ENCODE measurements around the gene SPP1.
"Not testable (repeated sequence)": the region's sequence is repeated elsewhere in the genome, so short reads cannot be mapped to it uniquely, and the experiment has no call there.

SPP1 gene

DNA sequence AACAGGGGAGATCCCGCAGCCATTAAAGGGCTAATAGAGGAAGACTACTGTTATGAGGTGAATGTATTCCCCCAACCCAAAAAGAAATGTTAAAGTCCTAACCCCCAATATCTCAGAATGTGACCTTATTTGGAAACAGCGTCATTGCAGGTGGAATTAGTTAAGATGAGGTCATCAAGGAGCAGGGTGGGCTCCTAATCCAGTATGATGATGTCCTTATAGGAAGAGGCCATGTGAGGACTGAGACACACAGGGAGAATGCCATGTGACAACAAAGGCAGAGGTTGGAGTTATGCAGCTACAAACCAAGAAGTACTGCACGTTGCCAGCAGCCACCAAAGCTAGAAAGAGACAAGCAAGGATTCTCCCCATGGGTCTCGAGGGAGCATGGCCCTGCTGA is 14.3 kb downstream of the SPP1 start:
- DNase-seq (ENCODE audit: low read depth), result no peak

GRCh38 chr4:87995435-87995834 is 19.9 kb downstream of the SPP1 start:
- DNase-seq (ENCODE audit: low read depth), result no peak

DNA sequence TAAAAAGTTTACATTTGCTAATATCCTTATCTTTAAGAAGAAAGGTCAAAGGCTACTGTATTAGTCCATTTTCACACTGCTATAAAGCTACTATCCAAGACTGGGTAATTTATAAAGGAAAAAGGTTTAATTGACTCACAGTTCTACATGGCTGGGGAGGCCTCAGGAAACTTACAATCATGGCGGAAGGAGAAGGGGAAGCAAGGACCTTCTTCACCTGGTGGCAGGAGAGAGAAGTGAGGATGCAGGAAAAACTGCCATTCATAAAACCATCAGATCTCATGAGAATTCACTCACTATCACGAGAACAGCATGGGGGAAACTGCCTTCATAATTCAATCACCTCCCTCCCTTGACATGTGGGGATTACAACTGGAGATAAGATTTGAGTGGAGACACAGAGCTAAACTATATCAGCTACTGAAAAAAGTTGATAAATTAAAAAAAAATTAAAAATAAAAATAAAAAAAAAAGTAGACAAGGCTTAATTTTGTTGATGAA is 23.7 kb downstream of the SPP1 start:
- DNase-seq (ENCODE audit: low read depth), result not testable (repeated sequence)

- no peak for DNase-seq (ENCODE audit: low read depth)
These were observed 26.4 kb downstream of the SPP1 start for GRCh38 chr4:88001871-88002270.

DNA sequence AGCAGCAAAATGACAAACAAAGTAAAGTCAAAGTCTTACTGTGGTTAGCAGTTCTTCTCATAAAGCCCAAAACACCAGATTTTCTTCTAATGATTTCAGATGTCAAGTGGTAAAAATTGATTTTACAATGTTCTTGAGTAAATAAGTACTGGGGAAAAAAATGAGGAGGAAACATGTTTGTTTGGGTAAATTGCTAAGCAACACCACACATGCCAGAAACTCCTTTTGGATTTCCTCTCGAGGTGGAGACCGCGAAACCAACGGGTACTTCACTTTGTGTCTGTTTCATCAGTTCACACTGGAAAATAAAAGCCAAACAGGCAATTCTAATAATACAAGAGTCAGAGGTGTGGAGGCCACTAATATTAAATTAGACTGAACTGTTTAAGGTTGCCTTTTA is 27.3 kb downstream of the SPP1 start:
- no peak for DNase-seq (ENCODE audit: low read depth)

DNA sequence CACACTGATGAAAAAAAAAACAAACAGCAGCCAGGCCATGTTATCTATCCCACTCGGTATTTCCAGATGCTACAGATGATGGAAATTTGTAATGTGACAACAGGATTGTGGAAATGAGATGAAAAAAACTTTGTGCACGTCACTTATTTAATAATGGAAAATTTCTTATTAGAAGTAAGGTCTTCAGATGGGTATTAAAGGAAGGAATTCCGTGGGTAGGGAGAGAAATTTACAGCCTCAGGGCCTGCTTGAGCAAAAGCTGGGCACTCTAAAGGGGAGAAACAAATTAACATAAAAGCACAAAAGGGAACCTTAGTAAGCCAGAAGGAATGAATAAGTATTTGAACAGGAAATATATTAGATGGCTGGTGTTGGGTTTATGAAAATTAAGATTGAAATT is 27.7 kb downstream of the SPP1 start:
- no peak for DNase-seq (ENCODE audit: low read depth)

DNA sequence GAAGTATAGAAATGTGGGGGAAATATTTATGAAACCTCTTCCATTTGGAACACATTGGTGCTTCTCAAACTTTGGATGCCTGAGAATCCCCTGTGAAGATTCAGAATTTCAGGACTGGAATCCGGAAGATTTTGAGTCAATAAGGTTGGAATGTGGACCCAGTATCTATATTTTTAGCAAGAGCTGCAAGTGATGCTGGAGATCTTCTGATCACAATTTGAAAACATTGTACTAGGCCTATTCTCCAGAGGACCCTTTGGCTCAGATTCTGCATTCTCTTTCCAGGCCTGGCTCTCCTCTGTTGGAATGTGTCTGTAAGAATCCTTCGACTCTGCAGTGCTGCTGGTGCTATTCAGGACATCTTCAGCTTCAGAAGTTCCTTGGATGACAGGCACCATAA is 29.6 kb downstream of the SPP1 start:
- no peak for DNase-seq (ENCODE audit: low read depth)

DNA sequence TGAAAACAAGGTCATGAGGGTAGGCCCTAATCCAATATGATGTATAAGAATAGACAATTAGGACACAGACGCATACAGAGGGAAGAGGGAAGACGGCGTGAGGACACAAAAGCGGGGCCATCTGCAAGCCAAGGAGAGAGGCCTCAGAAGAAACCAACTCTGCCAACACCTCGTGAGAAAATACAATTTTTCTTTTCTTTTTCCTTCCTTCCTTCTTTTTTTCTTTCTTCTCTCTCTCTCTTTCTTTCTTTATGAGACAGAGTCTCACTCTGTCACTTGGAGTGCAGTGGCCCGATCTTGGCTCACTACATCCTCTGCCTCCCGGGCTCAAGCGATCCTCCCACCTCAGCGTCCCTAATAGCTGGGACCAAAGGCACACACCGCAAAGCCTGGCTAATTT is 30.4 kb downstream of the SPP1 start:
- no peak for DNase-seq (ENCODE audit: low read depth)

- no peak for DNase-seq (ENCODE audit: low read depth)
These were observed 31.4 kb downstream of the SPP1 start for GRCh38 chr4:88006956-88007303.

- DNase-seq (ENCODE audit: low read depth), result peak; percentile 65
These were observed 32.0 kb downstream of the SPP1 start, which contains the start of gene PKD2 for GRCh38 chr4:88007304-88008121. PKD2 (plus strand) TSS chr4:88007635; CDS start chr4:88007734, 99 bp downstream.

- DNase-seq (ENCODE audit: low read depth), result no peak
These were observed 32.7 kb downstream of the SPP1 start for GRCh38 chr4:88008122-88008742.

DNA sequence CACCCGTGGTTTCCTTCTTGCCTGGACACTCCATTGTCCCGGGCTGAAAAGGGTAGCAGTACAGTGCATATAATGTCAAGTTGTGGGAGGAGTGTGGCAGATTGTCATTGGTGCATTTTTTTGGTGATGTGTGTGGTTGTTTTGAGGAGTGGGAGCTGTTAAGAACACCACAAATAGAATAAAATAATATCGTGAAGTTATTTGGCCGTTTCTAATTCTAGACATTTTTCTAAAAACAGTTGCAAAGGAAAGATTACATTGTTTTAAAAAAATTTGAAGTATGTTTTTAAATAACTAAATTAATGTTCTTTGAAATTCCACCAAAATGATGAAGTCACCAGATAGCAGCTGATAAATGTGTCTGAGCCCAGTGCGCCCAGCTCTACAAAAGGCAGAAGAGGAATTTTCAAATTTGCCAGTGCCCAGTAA is 33.2 kb downstream of the SPP1 start:
- no peak for DNase-seq (ENCODE audit: low read depth)

DNA sequence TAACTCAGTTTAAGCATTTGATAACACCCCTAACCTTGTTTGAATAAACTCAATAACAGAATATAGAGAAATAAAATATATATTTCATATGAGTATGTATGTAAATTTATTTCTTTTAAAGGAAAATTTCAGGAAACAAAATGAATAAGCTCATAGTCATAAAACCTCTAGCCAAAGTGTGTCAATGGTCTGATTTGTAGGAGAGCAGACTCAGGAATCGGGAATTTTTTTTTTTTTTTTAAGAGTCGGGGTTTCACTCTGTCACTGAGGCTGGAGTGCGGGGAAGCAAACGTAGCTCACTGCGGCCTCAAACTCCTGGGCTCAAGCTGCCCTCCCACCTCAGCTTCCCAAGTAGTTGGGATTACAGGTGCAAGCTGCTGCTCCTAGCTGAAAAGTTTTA is 34.4 kb downstream of the SPP1 start:
- DNase-seq (ENCODE audit: low read depth), result no peak

DNA sequence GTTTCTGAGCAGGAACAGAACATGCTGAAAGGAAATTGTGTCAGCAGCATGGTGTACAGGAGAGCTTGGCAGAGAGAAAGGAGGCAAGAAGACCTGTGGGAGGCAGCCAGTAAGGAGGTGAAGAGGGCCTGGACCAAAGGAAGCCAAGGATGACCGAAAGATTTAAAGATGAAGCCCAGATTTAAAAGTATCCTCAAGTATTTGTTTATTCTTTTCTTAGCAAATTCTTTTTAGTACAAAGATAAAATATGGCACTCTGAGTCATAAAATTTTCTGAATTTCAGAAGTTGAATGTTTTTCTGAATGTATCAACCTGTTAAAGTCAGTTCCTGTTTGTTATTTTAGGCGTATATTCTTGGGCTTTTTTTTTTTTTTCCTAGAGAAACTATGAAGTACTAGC is 35.5 kb downstream of the SPP1 start:
- no peak for DNase-seq (ENCODE audit: low read depth)

GRCh38 chr4:88012647-88013046 is 37.1 kb downstream of the SPP1 start:
- no peak for DNase-seq (ENCODE audit: low read depth)

GRCh38 chr4:88014386-88014905 is 38.9 kb downstream of the SPP1 start:
- DNase-seq (ENCODE audit: low read depth), result no peak

GRCh38 chr4:88015659-88016295 is 40.3 kb downstream of the SPP1 start:
- DNase-seq (ENCODE audit: low read depth), result no peak

- DNase-seq (ENCODE audit: low read depth), result no peak
These were observed 42.2 kb downstream of the SPP1 start for GRCh38 chr4:88017516-88018297.

DNA sequence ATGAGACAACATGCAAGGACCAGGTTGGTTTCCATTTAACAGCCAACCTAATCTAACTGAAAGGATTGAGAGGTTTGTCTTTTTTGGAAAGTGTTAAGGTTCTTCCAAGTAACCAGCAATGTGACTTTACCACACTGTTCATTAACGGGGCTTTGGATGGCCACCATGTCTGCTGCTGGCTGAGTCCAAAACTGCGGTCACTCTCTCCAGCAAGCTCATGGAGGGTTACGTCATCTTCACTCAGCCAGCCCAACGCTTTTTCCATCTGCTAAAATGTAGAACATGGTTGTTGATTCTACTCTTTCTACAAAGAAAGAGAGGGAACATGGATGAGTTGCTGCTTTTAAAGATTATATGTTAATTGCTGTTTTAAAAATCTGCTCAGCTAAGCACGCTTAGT is 43.0 kb downstream of the SPP1 start:
- no peak for DNase-seq (ENCODE audit: low read depth)

DNA sequence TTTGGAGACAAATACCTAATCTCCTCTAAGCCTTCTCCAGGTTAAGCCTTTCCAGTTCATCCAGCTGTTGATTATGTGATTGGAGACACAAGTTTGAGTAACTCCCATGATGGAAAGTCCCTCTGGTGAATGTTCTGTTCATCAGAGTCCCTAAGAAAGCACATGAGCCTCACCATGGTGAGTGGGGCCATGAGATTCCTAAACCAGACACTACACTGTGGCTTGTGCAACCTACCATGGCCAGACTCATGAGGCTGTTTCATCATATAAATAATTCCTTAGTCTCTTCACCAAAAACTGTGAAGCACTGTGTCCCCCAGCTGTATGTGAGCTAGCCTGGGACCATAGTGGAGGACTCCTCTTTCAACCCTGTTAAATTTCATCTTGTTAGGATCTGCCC is 46.3 kb downstream of the SPP1 start:
- DNase-seq (ENCODE audit: low read depth), result no peak

DNA sequence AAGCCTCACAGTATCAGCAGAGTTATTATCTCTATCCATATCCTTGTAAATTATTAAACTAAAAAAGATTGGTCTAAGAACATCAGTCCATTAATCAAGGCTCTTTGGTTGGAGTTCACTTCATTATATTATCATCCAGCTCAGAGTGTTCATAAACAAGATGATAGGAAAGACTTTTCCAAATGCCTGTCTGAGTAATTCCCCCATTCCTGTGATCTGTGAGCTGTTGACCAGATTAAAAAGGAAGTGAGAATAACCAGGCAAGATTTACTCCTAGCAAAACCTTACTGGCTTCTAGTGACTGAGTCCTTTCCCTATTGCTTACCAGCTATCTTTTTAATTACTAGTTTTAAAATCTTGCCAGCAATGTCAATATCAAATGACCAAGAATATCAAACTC is 46.8 kb downstream of the SPP1 start:
- no peak for DNase-seq (ENCODE audit: low read depth)

Data from stimulated activated CD8-positive, alpha-beta memory T cell treated with anti-CD3 and anti-CD28 coated beads, Interleukin-7, amount 100 ng/mL, for 24 hours (primary cell).